ENCODE measurements around the gene CHST5. TPM values are rescaled to one million over a fixed set of nuclear protein-coding genes. Genes with fewer than 3 reads are reported as not detected.

CHST5 gene
- total and polyA plus RNA-seq, 9 of the 15 experiments (the other 6 are each of a cell fraction or from before 2014, with no cell fraction given): 0.06 to 0.21 (median 0.14) TPM; not detected in 5

DNA sequence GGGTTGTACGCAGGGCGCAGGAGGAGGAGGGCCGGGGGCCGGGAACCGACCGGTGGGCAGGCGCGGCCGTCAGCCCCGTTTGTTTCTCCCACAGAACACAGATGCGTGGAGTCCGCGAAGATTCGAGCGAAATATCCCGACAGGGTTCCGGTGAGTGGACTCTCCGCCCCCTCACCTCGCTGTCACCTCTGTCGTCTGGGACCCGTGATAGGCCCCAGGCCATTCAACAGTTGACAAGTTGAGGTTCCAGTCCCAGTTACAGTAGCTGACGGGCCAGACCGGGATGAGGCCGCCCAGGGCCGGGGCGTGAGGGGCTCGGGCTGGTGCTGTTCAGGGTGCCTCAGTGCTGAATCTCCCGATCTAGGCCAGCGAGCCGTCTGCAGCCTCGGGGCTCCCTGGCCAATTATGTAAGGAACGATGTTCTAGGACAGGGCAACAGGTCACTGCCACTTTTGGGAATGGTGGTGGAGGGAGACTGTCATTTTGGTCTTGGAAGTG lies 30.9 kb upstream of the CHST5 start (continued):
- no peak for TF ChIP-seq TAF9B (IDR thresholded peaks at IDR 0.05; ENCODE audit: partially characterized antibody)
- no peak for TF ChIP-seq POU5F1 (IDR thresholded peaks at IDR 0.05; ENCODE audit: borderline replicate concordance, low read depth, low read length, partially characterized antibody)
- peak; percentile 42 for TF ChIP-seq CHD1 (IDR thresholded peaks at IDR 0.05; ENCODE audit: low read length)
- TF ChIP-seq RBFOX2 (IDR thresholded peaks at IDR 0.05; ENCODE audit: low read depth, low read length): peak; percentile 11
- peak; percentile 18 for TF ChIP-seq KDM5B (IDR thresholded peaks at IDR 0.05; ENCODE audit: insufficient replicate concordance, low read depth, low read length)
- no peak for TF ChIP-seq BCOR (IDR thresholded peaks at IDR 0.05)
- TF ChIP-seq, protein P1, sequence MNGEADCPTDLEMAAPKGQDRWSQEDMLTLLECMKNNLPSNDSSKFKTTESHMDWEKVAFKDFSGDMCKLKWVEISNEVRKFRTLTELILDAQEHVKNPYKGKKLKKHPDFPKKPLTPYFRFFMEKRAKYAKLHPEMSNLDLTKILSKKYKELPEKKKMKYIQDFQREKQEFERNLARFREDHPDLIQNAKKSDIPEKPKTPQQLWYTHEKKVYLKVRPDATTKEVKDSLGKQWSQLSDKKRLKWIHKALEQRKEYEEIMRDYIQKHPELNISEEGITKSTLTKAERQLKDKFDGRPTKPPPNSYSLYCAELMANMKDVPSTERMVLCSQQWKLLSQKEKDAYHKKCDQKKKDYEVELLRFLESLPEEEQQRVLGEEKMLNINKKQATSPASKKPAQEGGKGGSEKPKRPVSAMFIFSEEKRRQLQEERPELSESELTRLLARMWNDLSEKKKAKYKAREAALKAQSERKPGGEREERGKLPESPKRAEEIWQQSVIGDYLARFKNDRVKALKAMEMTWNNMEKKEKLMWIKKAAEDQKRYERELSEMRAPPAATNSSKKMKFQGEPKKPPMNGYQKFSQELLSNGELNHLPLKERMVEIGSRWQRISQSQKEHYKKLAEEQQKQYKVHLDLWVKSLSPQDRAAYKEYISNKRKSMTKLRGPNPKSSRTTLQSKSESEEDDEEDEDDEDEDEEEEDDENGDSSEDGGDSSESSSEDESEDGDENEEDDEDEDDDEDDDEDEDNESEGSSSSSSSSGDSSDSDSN (IDR thresholded peaks at IDR 0.05; ENCODE audit: borderline replicate concordance in 1 of 2, low read depth in 2 of 2, low read length in 2 of 2): 0 out of 4 replicates have a peak, but pooled peaks of 1 of the 2 experiments have one; percentile 42
- TF ChIP-seq, protein P2, sequence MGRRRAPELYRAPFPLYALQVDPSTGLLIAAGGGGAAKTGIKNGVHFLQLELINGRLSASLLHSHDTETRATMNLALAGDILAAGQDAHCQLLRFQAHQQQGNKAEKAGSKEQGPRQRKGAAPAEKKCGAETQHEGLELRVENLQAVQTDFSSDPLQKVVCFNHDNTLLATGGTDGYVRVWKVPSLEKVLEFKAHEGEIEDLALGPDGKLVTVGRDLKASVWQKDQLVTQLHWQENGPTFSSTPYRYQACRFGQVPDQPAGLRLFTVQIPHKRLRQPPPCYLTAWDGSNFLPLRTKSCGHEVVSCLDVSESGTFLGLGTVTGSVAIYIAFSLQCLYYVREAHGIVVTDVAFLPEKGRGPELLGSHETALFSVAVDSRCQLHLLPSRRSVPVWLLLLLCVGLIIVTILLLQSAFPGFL (CRISPR knock-in tag; IDR thresholded peaks at IDR 0.05): no peak
- TF ChIP-seq, protein P3, sequence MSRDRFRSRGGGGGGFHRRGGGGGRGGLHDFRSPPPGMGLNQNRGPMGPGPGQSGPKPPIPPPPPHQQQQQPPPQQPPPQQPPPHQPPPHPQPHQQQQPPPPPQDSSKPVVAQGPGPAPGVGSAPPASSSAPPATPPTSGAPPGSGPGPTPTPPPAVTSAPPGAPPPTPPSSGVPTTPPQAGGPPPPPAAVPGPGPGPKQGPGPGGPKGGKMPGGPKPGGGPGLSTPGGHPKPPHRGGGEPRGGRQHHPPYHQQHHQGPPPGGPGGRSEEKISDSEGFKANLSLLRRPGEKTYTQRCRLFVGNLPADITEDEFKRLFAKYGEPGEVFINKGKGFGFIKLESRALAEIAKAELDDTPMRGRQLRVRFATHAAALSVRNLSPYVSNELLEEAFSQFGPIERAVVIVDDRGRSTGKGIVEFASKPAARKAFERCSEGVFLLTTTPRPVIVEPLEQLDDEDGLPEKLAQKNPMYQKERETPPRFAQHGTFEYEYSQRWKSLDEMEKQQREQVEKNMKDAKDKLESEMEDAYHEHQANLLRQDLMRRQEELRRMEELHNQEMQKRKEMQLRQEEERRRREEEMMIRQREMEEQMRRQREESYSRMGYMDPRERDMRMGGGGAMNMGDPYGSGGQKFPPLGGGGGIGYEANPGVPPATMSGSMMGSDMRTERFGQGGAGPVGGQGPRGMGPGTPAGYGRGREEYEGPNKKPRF (IDR thresholded peaks at IDR 0.05; ENCODE audit: low read depth, low read length): no peak
- TF ChIP-seq SLC30A9 (CRISPR knock-in tag; IDR thresholded peaks at IDR 0.05): no peak
- 0 out of 2 replicates have a peak, but pooled peaks have one; percentile 5 for TF ChIP-seq FOXP1 (CRISPR knock-in tag; IDR thresholded peaks at IDR 0.05)
- TF ChIP-seq, protein P4, sequence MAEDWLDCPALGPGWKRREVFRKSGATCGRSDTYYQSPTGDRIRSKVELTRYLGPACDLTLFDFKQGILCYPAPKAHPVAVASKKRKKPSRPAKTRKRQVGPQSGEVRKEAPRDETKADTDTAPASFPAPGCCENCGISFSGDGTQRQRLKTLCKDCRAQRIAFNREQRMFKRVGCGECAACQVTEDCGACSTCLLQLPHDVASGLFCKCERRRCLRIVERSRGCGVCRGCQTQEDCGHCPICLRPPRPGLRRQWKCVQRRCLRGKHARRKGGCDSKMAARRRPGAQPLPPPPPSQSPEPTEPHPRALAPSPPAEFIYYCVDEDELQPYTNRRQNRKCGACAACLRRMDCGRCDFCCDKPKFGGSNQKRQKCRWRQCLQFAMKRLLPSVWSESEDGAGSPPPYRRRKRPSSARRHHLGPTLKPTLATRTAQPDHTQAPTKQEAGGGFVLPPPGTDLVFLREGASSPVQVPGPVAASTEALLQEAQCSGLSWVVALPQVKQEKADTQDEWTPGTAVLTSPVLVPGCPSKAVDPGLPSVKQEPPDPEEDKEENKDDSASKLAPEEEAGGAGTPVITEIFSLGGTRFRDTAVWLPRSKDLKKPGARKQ (CRISPR knock-in tag; IDR thresholded peaks at IDR 0.05): no peak
- no peak for TF ChIP-seq KHSRP (IDR thresholded peaks at IDR 0.05)
- TF ChIP-seq ZNF12 (CRISPR knock-in tag; IDR thresholded peaks at IDR 0.05): no peak
- no peak for TF ChIP-seq EWSR1 (IDR thresholded peaks at IDR 0.05; ENCODE audit: borderline replicate concordance, low read depth, partially characterized antibody)
- TF ChIP-seq SAP30 (IDR thresholded peaks at IDR 0.05; ENCODE audit: borderline replicate concordance, insufficient read depth, low read depth, low read length, poor library complexity, severe bottlenecking): peak; percentile 82
- TF ChIP-seq ETS2 (tag; IDR thresholded peaks at IDR 0.05; ENCODE audit: borderline replicate concordance, poor library complexity, severe bottlenecking): no peak
- no peak for TF ChIP-seq NELFE (IDR thresholded peaks at IDR 0.05; ENCODE audit: insufficient read depth, insufficient read length)
- peak; percentile 71; the same call in 1 of the 2 replicates for TF ChIP-seq MIER1 (IDR thresholded peaks at IDR 0.05; ENCODE audit: low read depth)

All from K562 (cell line).